NCI-H128 (cell line): ENCODE results near the gene MRPL27.
"Not testable (repeated sequence)": the region's sequence is repeated elsewhere in the genome, so short reads cannot be mapped to it uniquely, and the experiment has no call there.

ENCODE experiments used
- DNase-seq: peaks from one replicate; lab custom pipeline; 2025; ENCODE audit not compliant: unreplicated experiment; lab: John Stamatoyannopoulos, UW

Gene MRPL27

GRCh38 chr17:50372758-50373556 is at the start of gene MRPL27, which contains the start of gene EME1:
Gene MRPL27, minus strand, starts transcription at chr17:50373184. Its CDS starts 14 bp downstream, at chr17:50373170.
Gene EME1, plus strand, starts transcription at chr17:50373229. Its CDS starts 1,980 bp downstream, at chr17:50375209.
- DNase-seq, result peak; percentile 68

DNA sequence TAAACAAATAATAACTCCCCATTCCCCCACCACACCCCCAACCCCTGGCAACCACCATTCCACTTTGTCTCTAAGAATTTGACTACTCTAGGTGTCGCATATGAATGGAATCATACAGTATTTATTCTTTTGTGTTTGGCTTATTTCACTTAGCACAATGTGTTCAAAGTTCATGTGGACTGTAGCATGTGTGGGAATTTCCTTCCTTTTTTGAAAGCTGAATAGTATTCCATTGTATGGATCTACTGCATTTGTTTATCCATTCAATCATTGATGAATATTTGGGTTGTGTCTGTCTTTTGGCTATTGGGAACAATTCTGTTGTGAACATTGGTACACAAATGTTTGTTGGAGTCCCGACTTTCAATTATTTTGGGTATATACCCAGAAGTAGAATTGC is 49.8 kb upstream of the MRPL27 start:
- no peak for DNase-seq

GRCh38 chr17:50421308-50422051 is 48.5 kb upstream of the MRPL27 start:
- DNase-seq, result no peak

- no peak for DNase-seq
These were observed 47.6 kb upstream of the MRPL27 start for GRCh38 chr17:50420419-50421112.

DNA sequence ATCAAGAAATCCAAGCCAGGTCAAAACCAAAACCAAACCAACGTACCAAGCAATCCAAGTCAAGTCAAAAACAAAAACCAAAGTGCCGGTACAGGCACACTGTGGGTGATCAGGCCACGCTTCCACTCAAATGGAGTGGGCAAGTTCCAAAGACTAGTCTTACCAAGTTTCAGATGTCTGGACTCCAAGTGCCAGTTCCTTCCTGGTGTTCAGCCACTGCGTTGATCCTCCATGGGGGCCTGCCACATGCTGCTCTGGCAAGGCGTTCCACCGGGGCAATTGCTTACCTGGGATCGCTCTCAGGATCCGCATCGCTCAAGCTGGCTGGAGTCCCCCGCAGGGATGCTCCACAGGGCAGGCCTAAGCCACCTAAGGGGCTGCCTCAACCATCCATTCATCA is 46.6 kb upstream of the MRPL27 start:
- DNase-seq, result not testable (repeated sequence)

- no peak for DNase-seq
These were observed 41.8 kb upstream of the MRPL27 start for GRCh38 chr17:50414808-50415207.

DNA sequence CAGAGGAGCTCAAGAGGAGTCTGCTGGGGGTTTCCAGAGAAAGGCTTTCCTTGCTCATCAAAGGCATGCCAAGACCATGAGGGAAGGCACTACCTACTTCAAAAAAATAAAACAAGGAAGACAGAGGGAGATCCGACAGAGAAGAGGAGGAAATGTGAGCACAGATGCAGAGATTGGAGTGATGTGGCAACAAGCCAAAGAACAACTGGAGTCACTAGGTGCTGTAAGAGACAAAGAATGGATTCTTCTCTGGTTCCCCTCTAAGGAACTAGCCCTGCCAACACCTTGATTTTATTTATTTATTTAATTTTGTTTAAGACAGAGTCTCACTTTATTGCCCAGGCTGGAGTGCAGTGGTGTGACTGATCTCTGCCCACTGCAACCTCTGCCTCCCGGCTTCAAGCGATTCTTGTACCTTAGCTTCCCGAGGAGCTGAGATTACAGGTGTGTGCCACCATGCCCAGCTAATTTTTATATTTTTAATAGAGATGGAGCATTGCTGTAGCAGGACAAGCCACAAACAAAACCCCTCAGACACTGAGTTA is 39.3 kb upstream of the MRPL27 start:
- no peak for DNase-seq

DNA sequence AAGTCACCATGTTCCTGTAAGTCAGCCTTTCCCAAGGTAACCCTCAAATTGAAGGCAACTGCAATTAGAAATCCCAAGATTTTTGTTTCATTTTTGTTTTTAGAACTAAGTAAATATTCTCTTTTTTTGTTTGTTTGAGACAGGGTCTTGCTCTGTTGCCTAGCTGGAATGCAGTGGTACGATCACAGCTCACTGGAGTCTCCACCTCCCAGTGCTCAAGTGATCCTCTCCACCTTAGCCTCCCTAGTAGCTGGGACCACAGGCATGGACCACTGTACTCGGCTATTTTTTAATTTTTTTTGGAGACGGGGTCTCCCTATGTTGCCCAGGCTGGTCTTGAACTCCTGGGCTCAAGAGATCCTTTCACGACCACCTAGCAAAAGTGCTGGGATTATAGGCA is 34.9 kb upstream of the MRPL27 start:
- DNase-seq, result no peak

DNA sequence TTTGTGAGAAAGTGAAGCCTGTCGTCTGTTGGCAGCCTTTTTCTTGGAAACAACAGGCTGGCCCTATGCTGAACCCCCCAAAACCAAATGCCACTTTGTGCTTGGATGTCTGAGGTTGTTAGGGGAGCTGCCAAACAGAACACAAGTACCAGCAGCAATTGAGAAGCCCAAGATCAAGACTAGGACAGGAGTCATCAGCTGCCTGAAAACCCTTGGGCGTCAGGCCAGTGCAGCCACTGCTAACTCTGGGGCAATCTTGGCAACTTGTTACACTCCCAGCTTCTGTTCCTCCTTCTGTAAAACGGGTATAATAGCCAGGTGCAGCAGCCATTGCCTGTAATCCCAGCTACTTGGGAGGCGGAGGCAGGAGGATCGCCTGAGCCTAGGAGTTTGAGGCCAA is 33.6 kb upstream of the MRPL27 start:
- DNase-seq, result no peak

GRCh38 chr17:50405351-50405750 is 32.4 kb upstream of the MRPL27 start:
- not testable (repeated sequence) for DNase-seq

DNA sequence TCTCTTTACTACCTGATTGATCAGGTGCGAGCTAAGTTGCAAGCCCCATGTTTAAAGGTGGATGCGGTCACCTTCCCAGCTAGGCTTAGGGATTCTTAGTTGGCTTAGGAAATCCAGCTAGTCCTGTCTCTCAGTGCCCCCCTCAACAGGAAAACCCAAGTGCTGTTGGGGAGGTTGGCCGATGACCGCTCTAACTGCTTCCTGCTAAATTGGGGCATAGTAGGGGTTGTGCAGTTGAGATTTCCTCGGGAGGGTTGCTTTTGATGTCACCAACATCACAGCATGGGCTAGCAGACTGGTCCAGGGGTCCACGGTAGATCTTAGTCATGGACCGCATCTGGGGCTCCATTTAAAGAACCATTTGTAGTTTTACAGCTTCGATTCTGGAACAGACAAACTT is 26.6 kb upstream of the MRPL27 start:
- DNase-seq, result not testable (repeated sequence)

GRCh38 chr17:50398672-50399071 is 25.7 kb upstream of the MRPL27 start:
- not testable (repeated sequence) for DNase-seq

DNA sequence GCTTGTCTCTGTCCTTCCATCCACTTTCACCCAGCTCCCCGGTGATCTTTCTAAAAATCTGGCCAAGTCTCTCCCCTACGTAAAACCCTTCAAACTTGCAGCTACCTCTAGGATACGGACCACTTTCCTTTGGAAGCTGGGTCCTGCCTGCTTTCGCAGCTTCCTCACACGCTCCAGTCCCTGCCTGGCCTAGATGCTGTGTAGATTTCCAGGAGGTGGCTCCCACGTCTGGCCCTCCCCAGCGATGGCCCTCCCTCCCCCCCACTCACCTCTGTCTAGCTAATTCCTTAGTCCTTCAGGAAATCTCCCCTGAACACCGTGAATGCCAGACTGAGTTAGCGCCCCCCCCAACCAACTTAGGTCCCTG is 24.9 kb upstream of the MRPL27 start:
- no peak for DNase-seq

DNA sequence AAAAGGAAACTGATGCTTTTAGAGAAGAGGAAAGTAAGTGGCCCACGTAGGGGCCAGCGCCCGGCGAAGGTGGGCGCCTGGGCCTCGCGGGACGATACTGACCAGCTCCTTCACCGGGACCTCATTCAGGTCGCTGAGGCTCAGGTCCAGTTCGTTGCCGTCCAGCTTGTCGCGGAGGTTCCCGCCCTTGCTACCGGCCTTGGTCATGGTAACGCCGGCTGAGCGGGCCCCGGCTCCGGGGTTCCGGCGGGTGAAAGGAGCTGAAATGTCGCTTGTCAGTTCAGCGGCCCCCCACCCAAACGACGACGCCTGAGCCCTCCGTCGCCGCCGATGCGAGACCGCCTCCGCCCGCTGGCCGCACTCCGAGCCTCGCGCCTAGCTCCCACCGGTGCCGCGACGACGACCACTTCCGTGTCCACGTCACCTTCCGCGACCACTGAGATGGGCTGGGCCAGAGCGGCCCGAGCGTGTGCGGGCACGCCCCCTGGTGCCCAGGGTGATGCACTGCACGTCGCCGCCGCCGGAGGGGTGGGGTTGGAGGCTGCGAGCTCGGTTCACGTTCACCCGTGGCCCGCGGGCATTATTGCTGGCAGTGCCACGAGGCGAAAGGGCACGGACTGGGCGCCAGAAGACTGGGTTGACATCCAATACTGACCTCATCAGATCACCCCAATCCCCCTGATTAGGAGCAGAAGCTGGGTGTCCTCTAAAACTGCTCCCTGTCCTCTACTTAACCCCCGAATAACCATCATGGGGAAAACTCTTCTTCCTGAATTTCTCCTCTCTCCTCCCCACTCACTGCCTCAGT is 24.3 kb upstream of the MRPL27 start, which contains the start of gene LRRC59:
LRRC59 (minus strand) TSS at position 413 of the 808 bp plus-strand sequence; CDS start at position 207, 206 bp downstream.
- DNase-seq, result peak; percentile 4

DNA sequence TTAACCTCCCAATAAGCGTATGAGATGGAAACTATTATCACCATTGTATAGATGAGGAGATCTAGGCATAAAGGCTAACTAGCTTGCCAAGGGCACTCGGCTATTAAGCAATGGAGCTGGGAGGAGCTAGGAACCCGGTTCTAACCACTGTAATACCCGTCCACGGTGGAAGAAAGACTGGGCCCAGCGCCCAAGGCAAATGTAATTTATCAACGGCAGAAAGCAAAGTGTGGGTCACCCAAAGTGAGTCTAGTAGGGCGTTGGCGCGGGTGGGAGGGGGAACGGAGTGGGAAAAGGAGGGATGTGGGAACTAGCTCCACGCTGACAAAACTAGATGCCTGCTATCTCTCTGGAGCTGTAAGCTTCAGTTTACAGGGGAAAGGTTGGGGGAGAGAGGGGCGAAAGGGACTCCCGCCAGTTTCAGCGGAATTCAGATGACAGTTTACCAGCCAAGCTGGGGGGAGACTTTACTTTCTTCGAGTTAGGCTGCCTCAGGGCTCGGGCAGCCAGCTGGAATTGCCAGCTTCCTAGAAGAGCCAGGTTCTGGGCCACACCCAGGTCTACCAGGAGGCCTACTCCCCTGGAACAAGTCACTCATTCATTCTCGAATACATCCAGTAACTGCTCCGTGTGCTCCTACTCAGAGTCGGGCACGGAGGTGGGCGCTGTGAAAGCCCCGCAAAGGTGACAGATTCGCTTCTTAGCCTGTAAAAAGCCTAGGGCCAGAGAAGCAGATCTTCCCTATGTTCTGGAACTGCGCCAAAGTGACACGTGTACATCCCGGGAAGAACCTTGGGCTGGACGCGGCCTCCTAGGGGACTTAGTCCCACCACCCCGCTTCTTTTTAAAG is 23.5 kb upstream of the MRPL27 start:
- DNase-seq, result no peak

- no peak for DNase-seq
These were observed 21.7 kb upstream of the MRPL27 start for GRCh38 chr17:50394711-50395110.

DNA sequence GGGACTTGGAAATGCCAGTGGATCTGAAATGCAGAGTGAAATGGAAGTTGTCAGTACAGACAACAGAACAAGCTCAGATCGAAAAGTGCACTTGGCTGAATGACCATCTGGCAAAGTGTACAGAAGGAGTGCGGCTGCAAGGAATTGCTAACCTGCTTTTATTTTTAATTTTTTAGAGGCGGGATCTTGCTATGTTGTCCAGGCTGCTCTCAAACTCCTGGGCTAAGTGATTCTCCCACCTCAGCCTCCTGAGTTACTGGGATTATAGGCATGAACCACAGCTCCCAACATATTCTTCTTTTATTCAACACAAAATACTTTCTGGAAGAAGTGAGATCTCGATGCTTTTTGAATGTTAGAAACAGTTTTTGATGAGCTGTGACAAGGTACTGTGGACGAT is 20.7 kb upstream of the MRPL27 start:
- no peak for DNase-seq

DNA sequence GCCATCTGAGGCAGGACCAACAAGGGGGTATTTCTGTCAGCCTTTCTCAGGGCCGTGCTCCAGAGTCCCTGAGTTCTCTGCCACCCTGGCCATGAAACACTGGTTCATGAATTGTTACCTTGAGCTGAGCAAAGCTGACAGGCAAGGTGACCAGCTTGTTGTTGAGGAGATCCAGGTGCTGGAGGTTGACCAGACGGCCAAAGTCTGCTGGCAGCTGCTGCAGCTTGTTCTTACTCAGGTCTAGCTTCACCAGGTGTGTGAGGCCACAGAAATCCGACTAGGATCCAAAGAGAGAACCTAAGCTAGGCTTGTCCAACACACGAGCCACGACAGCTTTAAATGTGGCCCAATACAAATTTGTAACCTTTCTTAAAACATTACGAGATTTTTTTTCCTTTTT is 19.6 kb upstream of the MRPL27 start:
- no peak for DNase-seq

DNA sequence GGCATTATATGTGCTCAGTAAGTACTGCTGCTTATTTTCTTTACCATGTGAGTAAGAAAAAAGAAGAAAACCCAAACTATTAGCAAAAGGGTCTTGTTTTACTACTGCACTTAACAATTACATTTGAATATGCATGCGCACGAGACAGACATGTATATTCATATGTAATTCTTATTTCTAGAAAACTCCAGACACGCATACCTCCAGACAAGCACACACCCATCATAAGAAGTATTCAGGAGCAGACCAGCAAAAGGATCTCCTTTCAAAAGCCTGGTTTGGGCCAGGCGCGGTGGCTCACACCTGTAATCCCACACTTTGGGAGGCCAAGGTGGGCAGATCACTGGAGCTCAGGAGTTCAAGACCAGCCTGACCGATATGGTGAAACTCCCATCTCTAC is 16.6 kb upstream of the MRPL27 start:
- no peak for DNase-seq

- DNase-seq, result no peak
These were observed 15.7 kb upstream of the MRPL27 start for GRCh38 chr17:50388728-50389127.
